PC-3 (cell line): ENCODE data around the gene BAIAP2L1.

ENCODE experiments used
- EZH2 ChIP-seq: fragments of 300-600 bp; sonication (generic); IDR thresholded peaks from one replicate; pipeline ENCODE4 v1.6.1; 2017; ENCODE audit warnings: antibody characterized with exemption, mild to moderate bottlenecking, low read length; ENCODE audit not compliant: unreplicated experiment
- EZH2phosphoT487 ChIP-seq: fragments of 300-600 bp; sonication (generic); IDR thresholded peaks from 2 replicates; pipeline ENCODE4 v1.6.1; 2018; ENCODE audit warnings: mild to moderate bottlenecking, antibody characterized with exemption, low read length, borderline replicate concordance
- TF ChIP-seq, protein P1 (sequence below): fragments of 300-600 bp; sonication (generic); conservative IDR thresholded peaks from 2 replicates; pipeline ENCODE4 v1.5.1; 2017; ENCODE audit warnings: antibody characterized with exemption, low read depth, mild to moderate bottlenecking, low read length

- TF ChIP-seq, protein P1, sequence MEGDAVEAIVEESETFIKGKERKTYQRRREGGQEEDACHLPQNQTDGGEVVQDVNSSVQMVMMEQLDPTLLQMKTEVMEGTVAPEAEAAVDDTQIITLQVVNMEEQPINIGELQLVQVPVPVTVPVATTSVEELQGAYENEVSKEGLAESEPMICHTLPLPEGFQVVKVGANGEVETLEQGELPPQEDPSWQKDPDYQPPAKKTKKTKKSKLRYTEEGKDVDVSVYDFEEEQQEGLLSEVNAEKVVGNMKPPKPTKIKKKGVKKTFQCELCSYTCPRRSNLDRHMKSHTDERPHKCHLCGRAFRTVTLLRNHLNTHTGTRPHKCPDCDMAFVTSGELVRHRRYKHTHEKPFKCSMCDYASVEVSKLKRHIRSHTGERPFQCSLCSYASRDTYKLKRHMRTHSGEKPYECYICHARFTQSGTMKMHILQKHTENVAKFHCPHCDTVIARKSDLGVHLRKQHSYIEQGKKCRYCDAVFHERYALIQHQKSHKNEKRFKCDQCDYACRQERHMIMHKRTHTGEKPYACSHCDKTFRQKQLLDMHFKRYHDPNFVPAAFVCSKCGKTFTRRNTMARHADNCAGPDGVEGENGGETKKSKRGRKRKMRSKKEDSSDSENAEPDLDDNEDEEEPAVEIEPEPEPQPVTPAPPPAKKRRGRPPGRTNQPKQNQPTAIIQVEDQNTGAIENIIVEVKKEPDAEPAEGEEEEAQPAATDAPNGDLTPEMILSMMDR = no peak
- TF ChIP-seq EZH2 = no peak
- no peak for TF ChIP-seq EZH2phosphoT487
Observed at GRCh38 chr7:98360221-98361130, 40.4 kb downstream of the BAIAP2L1 start.
